Osteoblast (primary cell): ENCODE results near the gene DMD. TPM values are rescaled to one million over a fixed set of nuclear protein-coding genes. Genes with fewer than 3 reads are reported as not detected.

Experiments used
- DNase-seq: peaks from one replicate; pipeline ENCODE4 v3.0.0; 2011; ENCODE audit warnings: low spot score, mixed read lengths; ENCODE audit not compliant: insufficient read length; ENCODE audit errors: missing footprints
- H2AFZ ChIP-seq: 2 replicates; pipeline ENCODE4 v1.6.0; 2011; ENCODE audit warnings: mild to moderate bottlenecking, low read length
- H3K27ac ChIP-seq: 2 replicates; pipeline ENCODE4 v1.5.1; 2011; ENCODE audit warnings: mild to moderate bottlenecking, low read depth, low read length, moderate library complexity
- H3K27me3 ChIP-seq: 2 replicates; pipeline ENCODE4 v1.6.0; 2012; ENCODE audit warnings: mild to moderate bottlenecking, control low read depth, inconsistent platforms, low read length, moderate library complexity; ENCODE audit not compliant: insufficient read depth
- H3K36me3 ChIP-seq: 2 replicates; pipeline ENCODE4 v1.5.1; 2011; ENCODE audit warnings: mild to moderate bottlenecking, low read length, control low read depth, moderate library complexity; ENCODE audit not compliant: insufficient read depth
- H3K4me1 ChIP-seq: 2 replicates; pipeline ENCODE4 v1.5.1; 2011; ENCODE audit warnings: mild to moderate bottlenecking, low read length, control low read depth, moderate library complexity; ENCODE audit not compliant: insufficient read depth
- H3K4me2 ChIP-seq: 2 replicates; pipeline ENCODE4 v1.6.0; 2011; ENCODE audit warnings: mild to moderate bottlenecking, low read length; ENCODE audit not compliant: insufficient read depth
- H3K4me3 ChIP-seq: fragments of 200-600 bp; sonication (generic); 3 replicates; pipeline ENCODE4 v1.5.1; 2012; ENCODE audit warnings: mild to moderate bottlenecking, low read length, inconsistent platforms; ENCODE audit not compliant: insufficient read depth
- H3K79me2 ChIP-seq: 2 replicates; pipeline ENCODE4 v1.6.0; 2012; ENCODE audit warnings: mild to moderate bottlenecking, low read length, control low read depth, inconsistent platforms; ENCODE audit not compliant: insufficient read depth
- H3K9me3 ChIP-seq: 2 replicates; pipeline ENCODE4 v1.5.1; 2011; ENCODE audit warnings: low read depth, low read length, control low read depth
- H4K20me1 ChIP-seq: 2 replicates; pipeline ENCODE4 v1.6.0; 2012; ENCODE audit warnings: mild to moderate bottlenecking, low read length, control low read depth; ENCODE audit not compliant: insufficient read depth
- total RNA-seq: library from RNA; depleted of rRNA; stranded (reverse); fragments of >200 nt; gene quantifications from 2 replicates; pipeline ENCODE4 v1.2.3, GENCODE V29; 2012
- TF ChIP-seq, protein P1 (sequence below): IDR thresholded peaks from 2 replicates; pipeline ENCODE4 v1.5.1; 2011; ENCODE audit warnings: mild to moderate bottlenecking, low read depth, low read length, moderate library complexity; ENCODE audit errors: extremely low read depth

The DMD gene
- total RNA-seq, 1 donor = 12.7 TPM

DNA sequence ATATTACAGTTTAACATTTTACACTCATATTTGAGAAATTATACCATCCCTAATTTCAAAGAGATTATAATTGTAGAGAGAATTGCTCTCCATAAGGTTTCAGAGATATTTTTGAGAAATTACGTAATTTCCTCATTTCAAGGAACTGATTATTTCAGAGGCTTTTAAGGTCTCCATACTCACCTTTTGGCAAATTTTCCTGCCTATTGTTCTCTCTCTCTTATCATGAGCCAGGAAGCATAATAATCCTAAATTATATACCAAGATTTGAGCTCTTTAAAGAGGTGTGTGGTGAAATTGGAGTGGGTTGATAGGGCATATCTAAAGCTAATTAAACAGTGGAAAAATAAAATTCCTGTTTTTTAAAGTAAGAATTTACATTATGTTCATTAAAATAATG is 1890.6 kb downstream of the DMD start:
- no peak overlapping the region for H3K27ac ChIP-seq

DNA sequence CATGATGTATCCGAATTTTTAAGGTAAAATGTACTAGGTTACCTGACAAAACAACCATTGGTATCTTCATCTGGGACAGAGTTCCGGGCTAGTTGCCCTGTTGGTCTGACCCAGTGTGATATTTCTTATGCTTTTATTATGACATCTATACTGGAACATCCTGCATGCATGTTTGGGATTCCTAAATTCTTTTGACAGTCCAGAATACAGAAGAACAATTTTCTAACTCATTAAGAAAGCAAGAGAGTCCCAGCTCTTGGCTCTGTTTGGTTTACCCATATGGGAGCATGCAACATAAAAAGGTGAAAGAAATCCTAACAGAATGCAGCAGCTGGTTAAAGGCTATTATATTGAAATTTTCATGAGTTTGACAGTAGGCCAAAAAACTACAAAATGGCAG is 1891.8 kb downstream of the DMD start:
- Histone ChIP-seq H3K27me3 (no peaks in the 10 kb centered on the region), H2AFZ (no peak overlapping the region), H3K9me3 (no peaks in the 10 kb centered on the region), H3K27ac (no peak overlapping the region), H3K4me2 (no peak overlapping the region), H4K20me1 (no peaks in the 10 kb centered on the region), H3K36me3 (no peaks in the 10 kb centered on the region), H3K4me1 (no peaks in the 10 kb centered on the region), H3K79me2 (no peaks in the 10 kb centered on the region), H3K4me3 (no peak overlapping the region)
- TF ChIP-seq, protein P1, sequence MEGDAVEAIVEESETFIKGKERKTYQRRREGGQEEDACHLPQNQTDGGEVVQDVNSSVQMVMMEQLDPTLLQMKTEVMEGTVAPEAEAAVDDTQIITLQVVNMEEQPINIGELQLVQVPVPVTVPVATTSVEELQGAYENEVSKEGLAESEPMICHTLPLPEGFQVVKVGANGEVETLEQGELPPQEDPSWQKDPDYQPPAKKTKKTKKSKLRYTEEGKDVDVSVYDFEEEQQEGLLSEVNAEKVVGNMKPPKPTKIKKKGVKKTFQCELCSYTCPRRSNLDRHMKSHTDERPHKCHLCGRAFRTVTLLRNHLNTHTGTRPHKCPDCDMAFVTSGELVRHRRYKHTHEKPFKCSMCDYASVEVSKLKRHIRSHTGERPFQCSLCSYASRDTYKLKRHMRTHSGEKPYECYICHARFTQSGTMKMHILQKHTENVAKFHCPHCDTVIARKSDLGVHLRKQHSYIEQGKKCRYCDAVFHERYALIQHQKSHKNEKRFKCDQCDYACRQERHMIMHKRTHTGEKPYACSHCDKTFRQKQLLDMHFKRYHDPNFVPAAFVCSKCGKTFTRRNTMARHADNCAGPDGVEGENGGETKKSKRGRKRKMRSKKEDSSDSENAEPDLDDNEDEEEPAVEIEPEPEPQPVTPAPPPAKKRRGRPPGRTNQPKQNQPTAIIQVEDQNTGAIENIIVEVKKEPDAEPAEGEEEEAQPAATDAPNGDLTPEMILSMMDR = no peak
- no peak for DNase-seq

More for the DNA sequence above, 1890.6 kb downstream of the DMD start:
- Histone ChIP-seq H3K4me1 (no peaks in the 10 kb centered on the region), H3K27me3 (no peaks in the 10 kb centered on the region), H3K36me3 (no peaks in the 10 kb centered on the region), H2AFZ (no peak overlapping the region), H3K4me3 (no peak overlapping the region), H4K20me1 (no peaks in the 10 kb centered on the region), H3K79me2 (no peaks in the 10 kb centered on the region), H3K9me3 (no peaks in the 10 kb centered on the region), H3K4me2 (no peak overlapping the region)
- TF ChIP-seq, protein P1 = no peak
- DNase-seq = no peak

DNA sequence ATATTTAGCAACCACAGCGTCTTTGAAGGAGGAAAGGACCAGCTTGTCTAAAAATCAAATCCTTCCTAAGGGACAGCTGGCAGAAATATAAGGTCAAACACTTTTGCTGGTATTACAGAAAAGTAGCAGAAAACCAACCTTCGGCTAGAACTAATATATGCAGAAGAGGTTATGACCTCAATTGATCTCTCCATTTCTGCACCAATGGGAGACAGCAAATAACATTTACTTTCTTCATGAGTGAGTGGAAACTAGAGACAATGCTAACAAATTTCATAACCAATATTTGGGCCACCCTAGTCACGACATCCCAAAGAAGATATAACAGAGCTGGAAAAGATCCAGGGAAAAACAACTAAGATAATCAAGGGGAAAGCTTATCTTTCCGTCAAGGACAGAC is 1892.5 kb downstream of the DMD start:
- no peaks in the 10 kb centered on the region for H3K36me3 ChIP-seq
- H3K4me2 ChIP-seq = no peak overlapping the region
- DNase-seq = no peak
- H3K4me3 ChIP-seq = no peak overlapping the region
- TF ChIP-seq, protein P1 = no peak
- H3K27me3 ChIP-seq = no peaks in the 10 kb centered on the region
- no peak overlapping the region for H2AFZ ChIP-seq
- H3K4me1 ChIP-seq = no peaks in the 10 kb centered on the region
- no peaks in the 10 kb centered on the region for H3K9me3 ChIP-seq
- H3K27ac ChIP-seq = no peak overlapping the region
- no peaks in the 10 kb centered on the region for H4K20me1 ChIP-seq
- no peaks in the 10 kb centered on the region for H3K79me2 ChIP-seq

DNA sequence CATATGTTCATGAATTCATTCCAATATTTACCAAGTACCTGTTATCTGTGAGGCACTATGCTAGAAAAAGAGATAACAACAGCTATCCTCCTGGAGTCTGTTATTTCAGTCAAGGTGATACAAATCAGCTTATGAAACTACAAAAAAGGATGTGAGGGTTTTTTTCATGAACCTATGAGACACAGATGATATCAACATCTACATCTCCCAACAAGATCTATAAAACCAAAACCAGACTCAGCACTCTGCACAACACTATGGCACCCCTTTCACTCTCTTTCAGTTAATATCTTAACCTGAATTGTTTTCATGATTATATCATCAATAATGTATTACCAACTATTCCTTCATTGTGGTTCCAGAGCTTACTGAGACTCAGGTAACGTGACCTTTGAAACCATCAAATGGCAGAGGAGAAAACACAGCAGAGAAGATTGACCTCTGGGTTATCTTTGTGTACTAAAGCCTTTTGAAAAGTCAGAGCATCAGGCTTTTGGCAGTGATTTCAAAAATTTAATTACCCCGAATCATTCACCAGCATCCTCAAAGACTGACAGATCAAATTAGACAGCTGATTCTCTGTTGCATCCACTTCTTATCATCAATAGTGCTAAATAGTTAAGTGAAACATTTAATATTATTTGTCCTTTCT is 1894.9 kb downstream of the DMD start:
- no peaks in the 10 kb centered on the region for H3K9me3 ChIP-seq
- H3K36me3 ChIP-seq = no peaks in the 10 kb centered on the region
- no peaks in the 10 kb centered on the region for H3K4me1 ChIP-seq
- H3K79me2 ChIP-seq = no peaks in the 10 kb centered on the region
- H3K27me3 ChIP-seq = no peaks in the 10 kb centered on the region
- H3K27ac ChIP-seq = no peak overlapping the region
- no peak overlapping the region for H3K4me3 ChIP-seq
- no peak for DNase-seq
- TF ChIP-seq, protein P1 = no peak
- no peak overlapping the region for H2AFZ ChIP-seq
- no peaks in the 10 kb centered on the region for H4K20me1 ChIP-seq
- H3K4me2 ChIP-seq = no peak overlapping the region
